Amygdala (tissue), 56 donors: ENCODE results near the gene ERC2.
"Not testable (repeated sequence)": the region's sequence is repeated elsewhere in the genome, so short reads cannot be mapped to it uniquely, and the experiment has no call there.

Experiments
- DNase-seq, 56 donors: peaks; one replicate each; lab custom pipeline; 2025; lab: John Stamatoyannopoulos, UW

ERC2 gene

GRCh38 chr3:55868347-55868746, 599.9 kb downstream of the ERC2 start:
- DNase-seq, result peak in 30 of 56 donors; percentile 4 to 62 (median 24)

GRCh38 chr3:55863028-55863427, 605.2 kb downstream of the ERC2 start:
- no peak for DNase-seq

GRCh38 chr3:55860049-55860721, 608.1 kb downstream of the ERC2 start:
- peak in 1 of 56 donors; percentile 9 for DNase-seq

GRCh38 chr3:55859305-55859704, 609.0 kb downstream of the ERC2 start:
- DNase-seq, result no peak

GRCh38 chr3:55858727-55859126, 609.5 kb downstream of the ERC2 start:
- DNase-seq, result no peak

- DNase-seq, result no peak
These were observed 610.0 kb downstream of the ERC2 start for GRCh38 chr3:55858302-55858701.

GRCh38 chr3:55857633-55858032, 610.6 kb downstream of the ERC2 start:
- no peak for DNase-seq

GRCh38 chr3:55855311-55855710, 613.0 kb downstream of the ERC2 start:
- no peak for DNase-seq

GRCh38 chr3:55854494-55854893, 613.8 kb downstream of the ERC2 start:
- no peak for DNase-seq

GRCh38 chr3:55852326-55852725, 615.9 kb downstream of the ERC2 start:
- DNase-seq, result no peak

GRCh38 chr3:55842204-55842603, 626.1 kb downstream of the ERC2 start:
- no peak for DNase-seq

- DNase-seq, result not testable (repeated sequence)
These were observed 636.4 kb downstream of the ERC2 start for GRCh38 chr3:55831876-55832275.

- DNase-seq, result no peak
These were observed 639.6 kb downstream of the ERC2 start for GRCh38 chr3:55828712-55829111.

GRCh38 chr3:55827786-55828185, 640.5 kb downstream of the ERC2 start:
- no peak for DNase-seq

- no peak for DNase-seq
These were observed 641.4 kb downstream of the ERC2 start for GRCh38 chr3:55826731-55827496.

GRCh38 chr3:55826097-55826496, 642.2 kb downstream of the ERC2 start:
- no peak for DNase-seq

GRCh38 chr3:55824406-55824805, 643.9 kb downstream of the ERC2 start:
- DNase-seq, result no peak

GRCh38 chr3:55823829-55824228, 644.4 kb downstream of the ERC2 start:
- no peak for DNase-seq

- no peak for DNase-seq
These were observed 645.3 kb downstream of the ERC2 start for GRCh38 chr3:55823001-55823400.

- DNase-seq, result no peak
These were observed 649.3 kb downstream of the ERC2 start for GRCh38 chr3:55819005-55819404.

GRCh38 chr3:55818485-55818884, 649.8 kb downstream of the ERC2 start:
- DNase-seq, result peak in 22 of 56 donors; percentile 1 to 49 (median 8)
